OCI-LY7 (cell line): ENCODE data around the gene CCBE1. TPM values are rescaled to one million over a fixed set of nuclear protein-coding genes. Genes with fewer than 3 reads are reported as not detected.

Experiments used
- BruUV-seq: library from RNA; stranded (reverse); fragments of 400-500 nt; replicated peaks from 2 replicates; lab custom pipeline; 2021; lab: Mats Ljungman, UMichigan
- CTCF ChIA-PET: fragments of 300-600 bp; sonication (Branson Sonifier 250); formaldehyde crosslinking; loops from one replicate; lab custom pipeline; 2022; ENCODE audit warnings: antibody characterized with exemption; ENCODE audit not compliant: unreplicated experiment; lab: Charles Lee
- POLR2A ChIA-PET: fragments of 300-600 bp; sonication (Branson Sonifier 250); formaldehyde crosslinking; loops from one replicate; lab custom pipeline; 2022; ENCODE audit warnings: antibody characterized with exemption; lab: Charles Lee
- DNase-seq: peaks from one replicate; pipeline ENCODE4 v3.0.0-alpha.2; 2015; ENCODE audit warnings: low spot score
- H2AFZ ChIP-seq: fragments of 200-600 bp; sonication (generic), shearing (Covaris generic); 2 replicates; pipeline ENCODE4 v1.6.1; 2014; ENCODE audit warnings: mild to moderate bottlenecking, antibody characterized with exemption, low read length, moderate library complexity
- H3K27ac ChIP-seq: fragments of 200-600 bp; sonication (generic); 2 replicates; pipeline ENCODE4 v1.5.1; 2014; ENCODE audit warnings: mixed run types, low read depth, mild to moderate bottlenecking, moderate library complexity, low read length, inconsistent platforms; ENCODE audit not compliant: poor library complexity, severe bottlenecking
- H3K36me3 ChIP-seq: fragments of 200-600 bp; sonication (generic); 2 replicates; pipeline ENCODE4 v1.6.1; 2014; ENCODE audit warnings: mild to moderate bottlenecking, antibody characterized with exemption, low read length, moderate library complexity, mixed read lengths; ENCODE audit not compliant: insufficient read depth
- H3K4me1 ChIP-seq: fragments of 200-600 bp; sonication (generic); 2 replicates; pipeline ENCODE4 v1.5.1; 2014; ENCODE audit warnings: mild to moderate bottlenecking, low read length; ENCODE audit not compliant: insufficient read depth, poor library complexity, severe bottlenecking
- H3K4me2 ChIP-seq: fragments of 200-600 bp; sonication (generic); 2 replicates; pipeline ENCODE4 v1.6.1; 2014; ENCODE audit warnings: mild to moderate bottlenecking, low read length
- H3K4me3 ChIP-seq: fragments of 200-600 bp; sonication (generic); 2 replicates; pipeline ENCODE4 v1.5.1; 2014; ENCODE audit warnings: mild to moderate bottlenecking, low read depth, low read length; ENCODE audit not compliant: poor library complexity, severe bottlenecking
- H3K79me2 ChIP-seq: fragments of 200-600 bp; sonication (generic); 2 replicates; pipeline ENCODE4 v1.6.1; 2016; ENCODE audit warnings: low read depth, mild to moderate bottlenecking, low read length, moderate library complexity, mixed read lengths; ENCODE audit not compliant: insufficient read depth
- H3K9me2 ChIP-seq: fragments of 200-600 bp; sonication (generic); 2 replicates; pipeline ENCODE4 v1.6.1; 2016; ENCODE audit warnings: mild to moderate bottlenecking, low read length, mixed read lengths; ENCODE audit not compliant: insufficient read depth
- H3K9me3 ChIP-seq: fragments of 200-600 bp; sonication (generic); 2 replicates; pipeline ENCODE4 v1.6.1; 2014; ENCODE audit warnings: mild to moderate bottlenecking, mixed run types, low read length, mixed read lengths
- H4K20me1 ChIP-seq: fragments of 200-600 bp; sonication (generic); 2 replicates; pipeline ENCODE4 v1.6.1; 2014; ENCODE audit warnings: mild to moderate bottlenecking, antibody characterized with exemption, low read length, moderate library complexity, mixed read lengths; ENCODE audit not compliant: insufficient read depth
- EZH2phosphoT487 ChIP-seq: fragments of 200-600 bp; sonication (generic); IDR thresholded peaks from 2 replicates; pipeline ENCODE4 v1.6.1; 2018; ENCODE audit warnings: low read depth, borderline replicate concordance, mild to moderate bottlenecking, mixed run types, antibody characterized with exemption, low read length, moderate library complexity, mixed read lengths
- intact Hi-C: fragments of 100-400 bp; cut with micrococcal nuclease; formaldehyde crosslinking; loops from one replicate; pipeline ENCODE4 v1.10.0; 2022; ENCODE audit not compliant: unreplicated experiment
- total RNA-seq, 2 experiments: library from RNA; depleted of rRNA in 1 of 2; stranded (reverse); fragments of >200 nt in 1 of 2; shearing (Covaris generic) in 1 of 2; gene quantifications; 2 replicates each; pipeline ENCODE4 v1.2.3, GENCODE V29; 2014 to 2022
- TF ChIP-seq, protein P1 (sequence below): fragments of 200-600 bp; sonication (generic); conservative IDR thresholded peaks from 2 replicates; pipeline ENCODE4 v1.5.1; 2014; ENCODE audit warnings: mild to moderate bottlenecking, antibody characterized with exemption, low read length, moderate library complexity, mixed read lengths

Gene CCBE1
- total RNA-seq, 2 experiments from 2014 or later, result 0.16 to 0.70 TPM

DNA sequence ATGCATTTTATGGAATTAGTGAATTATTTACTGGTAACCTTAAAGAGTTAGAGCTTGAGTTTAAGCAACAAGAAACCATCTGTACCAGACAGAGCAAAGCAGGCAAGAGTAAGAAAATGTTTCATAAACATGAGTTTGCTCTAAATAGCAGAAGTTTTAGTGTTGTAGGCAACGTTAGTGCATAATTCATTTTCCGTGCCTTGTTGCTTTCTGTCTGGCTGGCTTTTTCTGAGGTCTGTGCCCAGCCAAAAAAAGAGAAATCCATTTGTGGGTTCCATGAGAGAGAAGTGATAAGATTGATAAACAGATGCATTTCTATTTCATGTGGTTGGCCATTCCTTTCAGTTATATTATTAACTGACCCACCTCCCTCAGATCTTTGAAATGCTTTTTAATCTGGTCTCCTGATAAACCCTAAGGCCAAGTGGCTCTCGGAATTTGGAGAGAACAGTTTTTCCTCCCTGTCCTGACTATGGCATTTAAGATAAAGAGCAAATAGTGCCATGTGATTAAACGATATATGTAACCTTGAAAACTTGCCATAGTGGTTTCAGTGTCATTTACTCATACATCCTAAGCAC lies 198.6 kb downstream of the CCBE1 start:
- no peak overlapping the region for H3K4me2 ChIP-seq
- no peaks in the 10 kb centered on the region for H3K9me3 ChIP-seq
- H3K79me2 ChIP-seq, result no peaks in the 10 kb centered on the region
- H3K4me3 ChIP-seq, result no peak overlapping the region
- H3K36me3 ChIP-seq, result no peaks in the 10 kb centered on the region
- no peaks in the 10 kb centered on the region for H3K9me2 ChIP-seq
- H4K20me1 ChIP-seq, result no peaks in the 10 kb centered on the region
- H2AFZ ChIP-seq, result no peak overlapping the region
- CTCF ChIA-PET, result no interaction called here
- TF ChIP-seq EZH2phosphoT487, result no peak
- TF ChIP-seq, protein P1, sequence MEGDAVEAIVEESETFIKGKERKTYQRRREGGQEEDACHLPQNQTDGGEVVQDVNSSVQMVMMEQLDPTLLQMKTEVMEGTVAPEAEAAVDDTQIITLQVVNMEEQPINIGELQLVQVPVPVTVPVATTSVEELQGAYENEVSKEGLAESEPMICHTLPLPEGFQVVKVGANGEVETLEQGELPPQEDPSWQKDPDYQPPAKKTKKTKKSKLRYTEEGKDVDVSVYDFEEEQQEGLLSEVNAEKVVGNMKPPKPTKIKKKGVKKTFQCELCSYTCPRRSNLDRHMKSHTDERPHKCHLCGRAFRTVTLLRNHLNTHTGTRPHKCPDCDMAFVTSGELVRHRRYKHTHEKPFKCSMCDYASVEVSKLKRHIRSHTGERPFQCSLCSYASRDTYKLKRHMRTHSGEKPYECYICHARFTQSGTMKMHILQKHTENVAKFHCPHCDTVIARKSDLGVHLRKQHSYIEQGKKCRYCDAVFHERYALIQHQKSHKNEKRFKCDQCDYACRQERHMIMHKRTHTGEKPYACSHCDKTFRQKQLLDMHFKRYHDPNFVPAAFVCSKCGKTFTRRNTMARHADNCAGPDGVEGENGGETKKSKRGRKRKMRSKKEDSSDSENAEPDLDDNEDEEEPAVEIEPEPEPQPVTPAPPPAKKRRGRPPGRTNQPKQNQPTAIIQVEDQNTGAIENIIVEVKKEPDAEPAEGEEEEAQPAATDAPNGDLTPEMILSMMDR, result no peak
- intact Hi-C loops, result no loop called here
- DNase-seq, result no peak
- no TSS peak for BruUV-seq
- H3K27ac ChIP-seq, result no peak overlapping the region
- no peaks in the 10 kb centered on the region for H3K4me1 ChIP-seq
- POLR2A ChIA-PET, result interaction anchor here (0.5 kb wide), 1 partner anchor 211 kb away, joined by 3 read pairs; no protein-coding TSS in a partner anchor

DNA sequence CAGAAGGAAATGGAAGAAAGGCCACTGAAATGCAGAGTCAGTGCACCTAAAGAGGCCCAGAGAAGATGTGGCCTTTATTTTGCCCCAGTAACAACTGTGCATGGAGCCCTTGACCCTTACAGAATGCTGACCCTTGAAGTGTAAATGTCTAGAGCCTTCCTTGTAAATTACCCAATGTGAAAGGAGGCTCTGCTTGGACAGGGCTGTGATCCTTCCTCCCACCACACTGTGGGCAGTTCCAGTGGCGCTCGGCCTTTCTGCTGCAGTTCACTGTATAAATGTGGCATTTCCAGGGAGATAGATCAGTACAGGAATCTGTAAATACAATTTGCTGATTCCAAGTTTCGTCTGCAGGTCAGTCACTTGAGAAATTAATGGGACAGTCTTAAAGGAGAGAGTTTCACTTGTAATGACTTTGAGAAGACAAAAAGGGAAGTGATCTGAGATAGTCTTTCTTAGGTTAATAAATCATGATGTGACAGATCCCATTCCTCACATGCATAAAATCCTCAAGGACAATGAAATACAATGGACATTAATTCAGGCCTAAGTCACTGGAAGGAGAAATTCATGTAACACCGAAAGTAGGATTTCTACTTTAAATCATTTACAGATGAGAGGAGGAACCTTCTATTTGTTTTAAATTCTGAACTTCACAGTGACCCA lies 204.3 kb downstream of the CCBE1 start:
- no peak overlapping the region for H3K4me3 ChIP-seq
- intact Hi-C loops, result no loop called here
- H2AFZ ChIP-seq, result no peak overlapping the region
- no peaks in the 10 kb centered on the region for H4K20me1 ChIP-seq
- no peaks in the 10 kb centered on the region for H3K9me2 ChIP-seq
- no peak overlapping the region for H3K4me2 ChIP-seq
- no peaks in the 10 kb centered on the region for H3K79me2 ChIP-seq
- TF ChIP-seq EZH2phosphoT487, result no peak
- TF ChIP-seq, protein P1, result no peak
- no peaks in the 10 kb centered on the region for H3K4me1 ChIP-seq
- no peak for DNase-seq
- no TSS peak for BruUV-seq
- no peaks in the 10 kb centered on the region for H3K36me3 ChIP-seq
- no peak overlapping the region for H3K27ac ChIP-seq
- H3K9me3 ChIP-seq, result no peaks in the 10 kb centered on the region
- POLR2A ChIA-PET, result no interaction called here
- CTCF ChIA-PET, result no interaction called here

DNA sequence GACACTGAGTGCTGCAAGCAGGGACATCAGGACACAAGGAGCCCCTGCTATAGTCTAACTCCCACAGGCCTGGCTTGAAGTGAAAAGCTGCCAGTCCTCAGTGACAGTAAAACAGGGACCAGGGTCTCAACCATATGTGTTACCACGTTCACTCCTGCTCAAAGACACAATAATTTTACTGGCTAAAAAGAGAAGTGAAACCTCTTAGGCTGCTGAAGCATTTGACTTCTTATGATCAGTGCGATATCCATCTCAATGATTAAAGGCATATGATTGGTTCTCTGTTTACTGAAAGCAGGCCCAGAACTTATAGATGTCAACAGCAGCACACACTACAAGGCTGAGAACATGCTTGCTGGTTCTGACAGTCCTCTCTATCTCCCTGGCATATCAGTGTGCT lies 208.3 kb downstream of the CCBE1 start:
- intact Hi-C loops, result no loop called here
- no peaks in the 10 kb centered on the region for H3K36me3 ChIP-seq
- no peaks in the 10 kb centered on the region for H3K79me2 ChIP-seq
- no peaks in the 10 kb centered on the region for H3K9me2 ChIP-seq
- no TSS peak for BruUV-seq
- H2AFZ ChIP-seq, result no peak overlapping the region
- H3K4me3 ChIP-seq, result no peak overlapping the region
- H3K27ac ChIP-seq, result no peak overlapping the region
- H4K20me1 ChIP-seq, result no peaks in the 10 kb centered on the region
- no peak for TF ChIP-seq EZH2phosphoT487
- TF ChIP-seq, protein P1, result no peak
- ChIA-PET POLR2A (interaction anchor here (0.6 kb wide), 1 partner anchor 90 kb away, joined by 4 read pairs; no protein-coding TSS in a partner anchor), CTCF (no interaction called here)
- no peak overlapping the region for H3K4me2 ChIP-seq
- H3K9me3 ChIP-seq, result no peaks in the 10 kb centered on the region
- DNase-seq, result peak; percentile 5
- no peaks in the 10 kb centered on the region for H3K4me1 ChIP-seq
